Prostate gland (tissue), 2 donors: ENCODE measurements around the gene SHC2. TPM values are rescaled to one million over a fixed set of nuclear protein-coding genes. Genes with fewer than 3 reads are reported as not detected.

Source experiments
- DNase-seq: peaks from one replicate; pipeline ENCODE4 v3.0.0-alpha.2; 2019; ENCODE audit warnings: low spot score
- H3K27ac ChIP-seq, 2 donors: fragments of 200-600 bp; sonication (generic); 2 replicates each; pipeline ENCODE4 v1.5.1; 2017 to 2019
- H3K27me3 ChIP-seq: fragments of 200-600 bp; sonication (generic); replicated peaks from 2 replicates; pipeline ENCODE4 v1.5.1; 2019; ENCODE audit not compliant: insufficient read depth
- H3K36me3 ChIP-seq, 2 donors: fragments of 200-600 bp; sonication (generic); 1 replicate in 1 of 2; 2 replicates in 1 of 2; pipeline versions ENCODE4 v1.5.1 to v1.8.1; 2017 to 2019
- H3K4me1 ChIP-seq: fragments of 200-600 bp; sonication (generic); replicated peaks from 2 replicates; pipeline ENCODE4 v1.5.1; 2019
- H3K4me3 ChIP-seq, 2 donors: fragments of 200-600 bp; sonication (generic); 2 replicates each; pipeline ENCODE4 v1.5.1; 2017 to 2019
- H3K9me3 ChIP-seq: fragments of 200-600 bp; sonication (generic); 2 replicates; pipeline ENCODE4 v1.5.1; 2017
- POLR2A ChIP-seq: fragments of 450-650 bp; IDR thresholded peaks from one replicate; pipeline ENCODE4 v1.6.1; 2016; ENCODE audit warnings: antibody characterized with exemption, mild to moderate bottlenecking
- POLR2AphosphoS5 ChIP-seq: sonication (generic); formaldehyde crosslinking; IDR thresholded peaks from one replicate; pipeline ENCODE4 v1.6.1; 2017; ENCODE audit warnings: antibody characterized with exemption
- WGBS: methylation state at CpG from one replicate; pipeline ENCODE4 v1.1.5; 2018; 5-methylcytosine and 5-hydroxymethylcytosine counted together
- intact Hi-C: fragments of 100-400 bp; cut with DNase I; formaldehyde crosslinking; loops from one replicate; pipeline ENCODE4 v1.14.2; 2022
- total RNA-seq, 2 donors: library from RNA; depleted of rRNA; stranded (reverse); fragments of >200 nt; gene quantifications; one replicate each; pipeline ENCODE4 v1.1.0, GENCODE V29; 2016
- TF ChIP-seq, protein P1 (sequence below), 4 experiments: fragments of 200-600 bp in 2 of 4; fragments of 450-650 bp in 2 of 4; sonication (generic) in 2 of 4; IDR thresholded peaks; 1 replicate in 3 of 4; 2 replicates in 1 of 4; pipeline ENCODE4 v1.5.1; 2016 to 2019; ENCODE audit warnings: antibody characterized with exemption in 4 of 4, mild to moderate bottlenecking in 2 of 4, moderate library complexity in 2 of 4

The SHC2 gene
- total RNA-seq, 2 donors from 2014 or later: 52.2 to 83.4 TPM

- no peaks in the 10 kb centered on the region for H3K4me1 ChIP-seq
- no peak for TF ChIP-seq POLR2A
- TF ChIP-seq, protein P1, sequence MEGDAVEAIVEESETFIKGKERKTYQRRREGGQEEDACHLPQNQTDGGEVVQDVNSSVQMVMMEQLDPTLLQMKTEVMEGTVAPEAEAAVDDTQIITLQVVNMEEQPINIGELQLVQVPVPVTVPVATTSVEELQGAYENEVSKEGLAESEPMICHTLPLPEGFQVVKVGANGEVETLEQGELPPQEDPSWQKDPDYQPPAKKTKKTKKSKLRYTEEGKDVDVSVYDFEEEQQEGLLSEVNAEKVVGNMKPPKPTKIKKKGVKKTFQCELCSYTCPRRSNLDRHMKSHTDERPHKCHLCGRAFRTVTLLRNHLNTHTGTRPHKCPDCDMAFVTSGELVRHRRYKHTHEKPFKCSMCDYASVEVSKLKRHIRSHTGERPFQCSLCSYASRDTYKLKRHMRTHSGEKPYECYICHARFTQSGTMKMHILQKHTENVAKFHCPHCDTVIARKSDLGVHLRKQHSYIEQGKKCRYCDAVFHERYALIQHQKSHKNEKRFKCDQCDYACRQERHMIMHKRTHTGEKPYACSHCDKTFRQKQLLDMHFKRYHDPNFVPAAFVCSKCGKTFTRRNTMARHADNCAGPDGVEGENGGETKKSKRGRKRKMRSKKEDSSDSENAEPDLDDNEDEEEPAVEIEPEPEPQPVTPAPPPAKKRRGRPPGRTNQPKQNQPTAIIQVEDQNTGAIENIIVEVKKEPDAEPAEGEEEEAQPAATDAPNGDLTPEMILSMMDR (IDR thresholded peaks at IDR 0.05): no peak
- no peak for TF ChIP-seq POLR2AphosphoS5
- no peaks in the 10 kb centered on the region for H3K9me3 ChIP-seq
- H3K4me3 ChIP-seq: no peak overlapping the region
- intact Hi-C loops: no loop called here
- no peaks in the 10 kb centered on the region for H3K36me3 ChIP-seq
- H3K27me3 ChIP-seq: no peaks in the 10 kb centered on the region
- no peak overlapping the region for H3K27ac ChIP-seq
- DNase-seq: no peak
- WGBS: 86% methylated on average over 22 of the region's 22 CpGs
Observed at GRCh38 chr19:437041-437440, 23.8 kb downstream of the SHC2 start.

DNA sequence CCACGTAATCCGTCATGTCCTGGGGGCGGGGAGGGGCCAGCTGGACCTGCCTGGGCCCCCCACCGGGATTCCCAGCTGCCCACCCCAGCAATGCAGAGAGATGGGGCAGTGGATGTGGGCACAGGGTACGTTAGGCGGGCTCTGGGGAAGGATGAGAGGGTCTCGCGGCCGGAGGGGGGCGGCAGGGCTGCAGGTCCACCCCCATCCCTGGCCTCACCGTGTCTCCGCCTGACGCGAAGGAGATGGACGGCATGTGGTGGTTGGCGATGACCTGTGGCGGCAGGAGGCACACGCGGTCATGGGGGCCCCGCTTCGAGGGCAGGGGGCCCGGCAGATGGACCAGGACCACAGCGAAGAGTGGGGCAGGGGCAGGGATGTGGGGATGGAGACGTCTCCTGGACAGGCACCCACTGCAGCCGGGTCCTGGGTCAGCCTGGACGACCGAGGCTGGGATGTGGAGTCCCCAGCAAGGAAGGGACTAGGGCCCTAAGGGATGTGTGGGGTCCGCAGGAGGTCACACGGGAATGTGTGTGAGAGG lies 24.4 kb downstream of the SHC2 start:
- no peak overlapping the region for H3K4me3 ChIP-seq
- no peaks in the 10 kb centered on the region for H3K4me1 ChIP-seq
- intact Hi-C loops: no loop called here
- H3K27me3 ChIP-seq: no peaks in the 10 kb centered on the region
- H3K27ac ChIP-seq: no peak overlapping the region
- no peak for DNase-seq
- no peaks in the 10 kb centered on the region for H3K36me3 ChIP-seq
- TF ChIP-seq POLR2AphosphoS5 (no peak), POLR2A (no peak)
- TF ChIP-seq, protein P1 (IDR thresholded peaks at IDR 0.05): no peak
- WGBS: 83% methylated on average over 29 of the region's 29 CpGs
- no peaks in the 10 kb centered on the region for H3K9me3 ChIP-seq

DNA sequence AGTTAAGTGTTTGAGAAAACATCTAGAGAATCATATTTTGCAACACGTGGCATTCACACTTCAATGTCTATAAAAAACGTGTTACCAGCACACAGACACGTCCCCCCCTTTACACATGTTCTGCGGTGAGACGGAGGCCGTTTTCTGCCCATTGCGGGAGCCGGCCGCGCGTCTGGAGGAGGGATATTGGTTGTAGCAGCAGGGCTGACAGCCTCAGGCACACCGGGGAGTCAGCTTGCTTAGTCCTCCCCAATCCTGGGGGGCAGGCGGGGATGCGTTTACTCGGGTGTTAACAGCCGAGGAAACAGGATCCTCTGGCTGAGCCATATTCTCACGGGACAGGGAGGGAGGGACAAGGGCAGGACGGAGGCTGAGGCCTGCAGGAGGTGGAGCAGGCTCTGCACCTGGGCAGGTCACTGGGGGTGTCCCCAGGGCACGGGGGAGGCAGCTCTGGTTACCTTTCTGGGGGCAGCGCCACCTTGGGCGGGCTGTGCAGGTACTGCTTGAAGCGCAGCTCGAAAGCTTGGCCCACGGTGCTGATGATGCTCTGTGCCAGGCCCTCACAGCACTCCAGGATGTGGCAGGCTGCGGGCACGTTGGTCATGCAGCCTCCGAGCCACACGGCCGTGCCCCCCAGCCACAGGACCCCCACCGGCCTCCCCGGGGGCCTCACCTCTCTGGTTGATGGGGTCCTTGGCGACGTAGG lies 25.0 kb downstream of the SHC2 start:
- no peak for DNase-seq
- TF ChIP-seq, protein P1 (IDR thresholded peaks at IDR 0.05): no peak
- TF ChIP-seq POLR2AphosphoS5 (no peak), POLR2A (no peak)
- Histone ChIP-seq H3K4me3 (no peak overlapping the region), H3K27me3 (no peaks in the 10 kb centered on the region), H3K27ac (no peak overlapping the region), H3K4me1 (no peaks in the 10 kb centered on the region), H3K9me3 (no peaks in the 10 kb centered on the region), H3K36me3 (no peaks in the 10 kb centered on the region)
- 71% methylated on average over 32 of the region's 33 CpGs for whole genome bisulfite sequencing
- intact Hi-C loops: no loop called here

- H3K36me3 ChIP-seq: no peaks in the 10 kb centered on the region
- H3K4me3 ChIP-seq: no peak overlapping the region
- H3K4me1 ChIP-seq: no peaks in the 10 kb centered on the region
- DNase-seq: no peak
- no peak overlapping the region for H3K27ac ChIP-seq
- H3K9me3 ChIP-seq: no peaks in the 10 kb centered on the region
- WGBS: 84% methylated on average over 23 of the region's 26 CpGs
- intact Hi-C loops: no loop called here
- no peak for TF ChIP-seq POLR2A
- no peak for TF ChIP-seq POLR2AphosphoS5
- TF ChIP-seq, protein P1 (IDR thresholded peaks at IDR 0.05): no peak
- H3K27me3 ChIP-seq: no peaks in the 10 kb centered on the region
Observed at GRCh38 chr19:435056-435706, 25.7 kb downstream of the SHC2 start.
